ENCODE measurements around the gene PICALM. TPM values are rescaled to one million over a fixed set of nuclear protein-coding genes. Genes with fewer than 3 reads are reported as not detected.
"Not testable (repeated sequence)": the region's sequence is repeated elsewhere in the genome, so short reads cannot be mapped to it uniquely, and the experiment has no call there.

The PICALM gene
- total and polyA plus RNA-seq, 3 experiments from 2014 or later: 25.6 to 103 (median 95.2) TPM

- H3K27ac Mint-ChIP-seq: peak overlapping the region in 2 of 8 donors; percentile 43 to 52
- Histone ChIP-seq H3K4me1 (ENCODE audit: insufficient read depth, low read length) (no peaks in the 10 kb centered on the region), H3K9me3 (ENCODE audit: low read length) (no peaks in the 10 kb centered on the region), H3K27ac (ENCODE audit: low read depth, low read length) (no peak overlapping the region), H3K36me3 (ENCODE audit: insufficient read depth, low read length) (no peaks in the 10 kb centered on the region), H3K4me3 (ENCODE audit: low read length) (no peak overlapping the region), H3K27me3 (ENCODE audit: insufficient read depth, low read length, poor library complexity, severe bottlenecking) (no peaks in the 10 kb centered on the region)
- peaks cover 0 to 2% (median 0%) of the 10 kb centered on the region in 5 donors for H3K9me3 Mint-ChIP-seq
- CTCF ChIA-PET: no interaction called here
- DNase-seq: no peak
- POLR2A ChIA-PET: no interaction called here
- H3K36me3 Mint-ChIP-seq: no peaks in the 10 kb centered on the region
- H3K4me3 Mint-ChIP-seq: peak overlapping the region in 1 of 7 donors; percentile 66
- no peaks in the 10 kb centered on the region for H3K27me3 Mint-ChIP-seq
- H3K4me1 Mint-ChIP-seq: peaks cover 0 to 10% (median 2%) of the 10 kb centered on the region in 3 donors
Measured at GRCh38 chr11:86108890-86109638, 40.2 kb upstream of the PICALM start.

- no peaks in the 10 kb centered on the region for H3K9me3 ChIP-seq (ENCODE audit: low read length)
- ChIA-PET POLR2A (interaction anchor here (0.6 kb wide), 1 partner anchor 39 kb away, joined by 3 read pairs; no protein-coding TSS in a partner anchor), CTCF (no interaction called here)
- no peaks in the 10 kb centered on the region for H3K36me3 ChIP-seq (ENCODE audit: insufficient read depth, low read length)
- H3K4me1 ChIP-seq (ENCODE audit: insufficient read depth, low read length): no peaks in the 10 kb centered on the region
- no peak overlapping the region for H3K4me3 Mint-ChIP-seq
- H3K27ac Mint-ChIP-seq: peak overlapping the region in 2 of 8 donors; percentile 4 to 50
- H3K4me3 ChIP-seq (ENCODE audit: low read length): no peak overlapping the region
- no peak for DNase-seq
- no peaks in the 10 kb centered on the region for H3K36me3 Mint-ChIP-seq
- no peaks in the 10 kb centered on the region for H3K27me3 Mint-ChIP-seq
- H3K27ac ChIP-seq (ENCODE audit: low read depth, low read length): no peak overlapping the region
- H3K9me3 Mint-ChIP-seq: peaks cover 0 to 2% (median 0%) of the 10 kb centered on the region in 5 donors
- H3K4me1 Mint-ChIP-seq: peaks cover 0 to 10% (median 2%) of the 10 kb centered on the region in 3 donors
- no peaks in the 10 kb centered on the region for H3K27me3 ChIP-seq (ENCODE audit: insufficient read depth, low read length, poor library complexity, severe bottlenecking)
Measured at GRCh38 chr11:86108191-86108590, 39.3 kb upstream of the PICALM start.

- DNase-seq: no peak
- H3K27ac ChIP-seq (ENCODE audit: low read depth, low read length): no peak overlapping the region
- H3K27me3 ChIP-seq (ENCODE audit: insufficient read depth, low read length, poor library complexity, severe bottlenecking): no peaks in the 10 kb centered on the region
- no peaks in the 10 kb centered on the region for H3K36me3 ChIP-seq (ENCODE audit: insufficient read depth, low read length)
- no peak overlapping the region for H3K27ac Mint-ChIP-seq
- H3K27me3 Mint-ChIP-seq: peaks cover 0 to 3% of the 10 kb centered on the region in 2 donors
- H3K4me1 ChIP-seq (ENCODE audit: insufficient read depth, low read length): no peaks in the 10 kb centered on the region
- peaks cover 0 to 2% (median 0%) of the 10 kb centered on the region in 5 donors for H3K9me3 Mint-ChIP-seq
- no peak overlapping the region for H3K4me3 ChIP-seq (ENCODE audit: low read length)
- H3K4me3 Mint-ChIP-seq: no peak overlapping the region
- H3K36me3 Mint-ChIP-seq: no peaks in the 10 kb centered on the region
- no peaks in the 10 kb centered on the region for H3K9me3 ChIP-seq (ENCODE audit: low read length)
- peaks cover 0 to 10% (median 2%) of the 10 kb centered on the region in 3 donors for H3K4me1 Mint-ChIP-seq
- CTCF ChIA-PET: no interaction called here
- POLR2A ChIA-PET: no interaction called here
Measured at GRCh38 chr11:86106916-86107315, 38.0 kb upstream of the PICALM start.

GRCh38 chr11:86106031-86106430 is 37.1 kb upstream of the PICALM start:
- H3K27me3 ChIP-seq (ENCODE audit: insufficient read depth, low read length, poor library complexity, severe bottlenecking); CTCF ChIA-PET; H3K36me3 ChIP-seq (ENCODE audit: insufficient read depth, low read length); H3K4me3 ChIP-seq (ENCODE audit: low read length); H3K4me1 ChIP-seq (ENCODE audit: insufficient read depth, low read length); H3K27me3 Mint-ChIP-seq; H3K9me3 Mint-ChIP-seq; POLR2A ChIA-PET; H3K36me3 Mint-ChIP-seq; H3K27ac Mint-ChIP-seq; H3K4me3 Mint-ChIP-seq; H3K27ac ChIP-seq (ENCODE audit: low read depth, low read length); H3K9me3 ChIP-seq (ENCODE audit: low read length); DNase-seq: not testable (repeated sequence)
- peaks cover 0 to 10% (median 2%) of the 10 kb centered on the region in 3 donors for H3K4me1 Mint-ChIP-seq

- H3K27me3 ChIP-seq (ENCODE audit: insufficient read depth, low read length, poor library complexity, severe bottlenecking); H3K36me3 Mint-ChIP-seq; H3K27ac ChIP-seq (ENCODE audit: low read depth, low read length); H3K27ac Mint-ChIP-seq; H3K9me3 Mint-ChIP-seq; POLR2A ChIA-PET; H3K36me3 ChIP-seq (ENCODE audit: insufficient read depth, low read length); H3K4me3 ChIP-seq (ENCODE audit: low read length); CTCF ChIA-PET; H3K27me3 Mint-ChIP-seq; H3K4me3 Mint-ChIP-seq; DNase-seq; H3K9me3 ChIP-seq (ENCODE audit: low read length); H3K4me1 ChIP-seq (ENCODE audit: insufficient read depth, low read length): not testable (repeated sequence)
- peaks cover 0 to 10% (median 2%) of the 10 kb centered on the region in 3 donors for H3K4me1 Mint-ChIP-seq
Measured at GRCh38 chr11:86105601-86106000, 36.7 kb upstream of the PICALM start.

- Histone ChIP-seq H3K9me3 (ENCODE audit: low read length) (no peaks in the 10 kb centered on the region), H3K27me3 (ENCODE audit: insufficient read depth, low read length, poor library complexity, severe bottlenecking) (no peaks in the 10 kb centered on the region), H3K36me3 (ENCODE audit: insufficient read depth, low read length) (no peaks in the 10 kb centered on the region), H3K27ac (ENCODE audit: low read depth, low read length) (peak overlapping the region; percentile 32), H3K4me1 (ENCODE audit: insufficient read depth, low read length) (no peaks in the 10 kb centered on the region), H3K4me3 (ENCODE audit: low read length) (no peak overlapping the region)
- DNase-seq: no peak
- POLR2A ChIA-PET: no interaction called here
- no peak overlapping the region for H3K4me3 Mint-ChIP-seq
- peaks cover 0 to 10% of the 10 kb centered on the region in 2 donors for H3K27me3 Mint-ChIP-seq
- H3K36me3 Mint-ChIP-seq: peaks cover 0 to 9% (median 0%) of the 10 kb centered on the region in 3 donors
- CTCF ChIA-PET: no interaction called here
- peaks cover 0 to 10% (median 2%) of the 10 kb centered on the region in 3 donors for H3K4me1 Mint-ChIP-seq
- H3K9me3 Mint-ChIP-seq: peaks cover 0 to 2% (median 0%) of the 10 kb centered on the region in 5 donors
- no peak overlapping the region for H3K27ac Mint-ChIP-seq
Measured at GRCh38 chr11:86103808-86104207, 34.9 kb upstream of the PICALM start.

GRCh38 chr11:86101941-86102407 is 33.1 kb upstream of the PICALM start:
- no peak overlapping the region for H3K27ac ChIP-seq (ENCODE audit: low read depth, low read length)
- Mint-ChIP-seq H3K4me3 (no peak overlapping the region), H3K27ac (no peak overlapping the region), H3K36me3 (peaks cover 0 to 9% (median 0%) of the 10 kb centered on the region in 3 donors), H3K27me3 (peaks cover 0 to 10% of the 10 kb centered on the region in 2 donors), H3K4me1 (no peaks in the 10 kb centered on the region), H3K9me3 (peaks cover 0 to 1% (median 0%) of the 10 kb centered on the region in 5 donors)
- H3K27me3 ChIP-seq (ENCODE audit: insufficient read depth, low read length, poor library complexity, severe bottlenecking): no peaks in the 10 kb centered on the region
- no peaks in the 10 kb centered on the region for H3K9me3 ChIP-seq (ENCODE audit: low read length)
- no peaks in the 10 kb centered on the region for H3K36me3 ChIP-seq (ENCODE audit: insufficient read depth, low read length)
- DNase-seq: no peak
- H3K4me1 ChIP-seq (ENCODE audit: insufficient read depth, low read length): no peaks in the 10 kb centered on the region
- CTCF ChIA-PET: interaction anchor here (1.7 kb wide), 1 partner anchor 24 kb away, joined by 5 read pairs; no protein-coding TSS in a partner anchor
- H3K4me3 ChIP-seq (ENCODE audit: low read length): no peak overlapping the region
- POLR2A ChIA-PET: interaction anchor here (0.6 kb wide), 2 partner anchors 24 to 34 kb away, joined by 3 to 7 read pairs; no protein-coding TSS in a partner anchor

- H3K4me1 ChIP-seq (ENCODE audit: insufficient read depth, low read length): no peaks in the 10 kb centered on the region
- no peaks in the 10 kb centered on the region for H3K36me3 ChIP-seq (ENCODE audit: insufficient read depth, low read length)
- Mint-ChIP-seq H3K27ac (no peak overlapping the region), H3K9me3 (peaks cover 0 to 1% (median 0%) of the 10 kb centered on the region in 5 donors), H3K4me3 (no peak overlapping the region), H3K4me1 (no peaks in the 10 kb centered on the region), H3K27me3 (peaks cover 0 to 10% of the 10 kb centered on the region in 2 donors), H3K36me3 (peaks cover 0 to 9% (median 0%) of the 10 kb centered on the region in 3 donors)
- H3K27me3 ChIP-seq (ENCODE audit: insufficient read depth, low read length, poor library complexity, severe bottlenecking): no peaks in the 10 kb centered on the region
- ChIA-PET CTCF (interaction anchor here (1.7 kb wide), 1 partner anchor 24 kb away, joined by 5 read pairs; no protein-coding TSS in a partner anchor), POLR2A (interaction anchor here (0.6 kb wide), 2 partner anchors 24 to 34 kb away, joined by 3 to 7 read pairs; no protein-coding TSS in a partner anchor)
- H3K27ac ChIP-seq (ENCODE audit: low read depth, low read length): no peak overlapping the region
- H3K9me3 ChIP-seq (ENCODE audit: low read length): no peaks in the 10 kb centered on the region
- no peak for DNase-seq
- no peak overlapping the region for H3K4me3 ChIP-seq (ENCODE audit: low read length)
Measured at GRCh38 chr11:86101493-86101892, 32.6 kb upstream of the PICALM start.
